Kidney glomerular epithelial cell (primary cell): ENCODE data around the gene SLC5A9.
"Not testable (repeated sequence)": the region's sequence is repeated elsewhere in the genome, so short reads cannot be mapped to it uniquely, and the experiment has no call there.

Experiments used
- DNase-seq: peaks from one replicate; lab custom pipeline; 2025; lab: John Stamatoyannopoulos, UW

The SLC5A9 gene

DNA sequence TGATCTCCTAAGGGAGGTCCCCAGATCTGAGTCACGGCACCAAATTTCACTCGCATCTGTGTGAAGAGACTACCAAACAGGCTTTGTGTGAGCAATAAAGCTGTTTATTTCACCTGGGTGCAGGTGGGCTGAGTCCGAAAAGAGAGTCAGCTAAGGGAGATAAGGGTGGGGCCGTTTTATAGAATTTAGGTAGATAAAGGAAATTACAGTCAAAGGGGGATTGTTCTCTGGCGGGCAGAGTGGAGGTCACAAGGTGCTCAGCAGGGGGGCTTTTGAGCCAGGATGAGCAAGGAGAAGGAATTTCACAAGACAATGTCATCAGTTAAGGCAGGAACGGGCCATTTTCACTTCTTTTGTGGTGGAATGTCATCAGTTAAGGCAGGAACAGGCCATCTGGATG is 8.2 kb upstream of the SLC5A9 start:
- not testable (repeated sequence) for DNase-seq

DNA sequence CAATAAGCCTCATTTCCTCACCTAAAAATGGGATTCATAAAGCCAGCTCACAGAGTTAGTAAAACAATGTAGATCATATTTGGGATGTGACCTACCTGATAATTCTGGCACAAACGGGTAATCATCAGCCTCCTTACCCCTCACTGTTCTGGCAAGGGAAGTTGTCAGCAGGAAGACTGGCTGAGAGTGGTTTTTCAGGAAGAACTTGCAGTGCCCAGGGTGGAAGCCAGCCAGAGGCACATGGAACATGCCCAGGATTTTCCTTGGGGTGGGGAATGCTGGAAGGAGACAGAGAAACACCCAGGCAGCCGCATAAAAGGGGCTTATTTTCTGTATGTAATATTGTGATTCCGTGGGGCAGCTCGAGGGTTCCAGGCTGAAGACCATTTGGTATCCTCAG is 7.7 kb upstream of the SLC5A9 start:
- no peak for DNase-seq

DNA sequence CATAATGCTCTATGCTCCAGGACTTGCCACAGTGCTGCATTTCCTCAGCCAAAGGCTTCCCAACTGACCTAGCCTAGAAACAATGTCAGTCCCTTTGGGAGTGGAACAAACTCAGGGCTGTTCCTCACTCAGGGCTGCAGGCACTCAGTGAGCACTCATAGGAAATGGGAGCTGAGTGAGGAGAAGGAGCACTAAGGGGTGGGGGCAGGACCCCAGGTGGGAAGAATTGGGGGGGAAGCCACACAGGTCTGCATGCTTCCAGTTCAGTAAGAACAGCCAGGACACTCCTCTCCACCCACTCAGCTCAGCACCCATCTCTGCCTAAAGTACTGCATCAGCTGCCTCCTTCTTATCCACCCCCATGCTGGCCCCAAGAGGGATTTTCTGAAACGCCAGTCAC is 7.3 kb upstream of the SLC5A9 start:
- DNase-seq, result no peak

DNA sequence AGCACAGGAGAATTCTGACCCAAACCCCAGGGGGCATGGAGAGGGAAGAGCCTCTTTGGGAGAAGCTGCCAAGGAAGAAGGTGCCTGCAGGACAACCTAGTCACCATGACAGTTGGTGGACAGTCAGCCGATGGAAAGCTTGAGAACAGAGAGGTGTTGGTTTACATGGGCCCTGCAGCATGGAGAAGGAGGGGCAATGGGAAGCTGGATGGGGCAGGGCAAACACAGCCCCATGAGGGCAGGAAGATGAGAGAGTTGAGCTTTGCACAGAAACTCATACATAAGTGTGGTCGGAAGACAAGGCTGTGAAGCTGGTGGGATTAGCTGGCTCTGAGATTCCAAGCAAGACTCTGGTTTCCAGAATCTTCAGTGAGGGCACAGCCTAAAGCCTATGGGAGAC is 6.6 kb upstream of the SLC5A9 start:
- no peak for DNase-seq

DNA sequence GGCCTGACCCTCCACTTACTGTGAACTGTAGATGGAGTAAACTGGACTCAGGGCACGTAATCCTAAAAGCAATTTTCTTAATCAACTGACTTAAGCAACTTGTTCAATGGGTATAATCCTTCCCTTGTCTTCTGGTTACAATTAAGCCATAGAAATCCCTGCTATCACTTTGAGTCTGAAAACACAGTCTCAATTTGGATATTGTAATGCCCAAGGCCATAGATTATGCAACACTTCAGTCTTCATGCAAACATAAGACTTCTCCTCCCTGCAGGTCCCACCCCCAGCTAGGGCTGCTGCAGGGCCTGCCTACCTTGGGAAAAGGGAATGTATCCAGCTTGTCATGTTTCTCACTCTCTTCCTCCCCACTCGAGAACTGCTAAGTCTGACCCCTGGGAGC is 6.2 kb upstream of the SLC5A9 start:
- no peak for DNase-seq

DNA sequence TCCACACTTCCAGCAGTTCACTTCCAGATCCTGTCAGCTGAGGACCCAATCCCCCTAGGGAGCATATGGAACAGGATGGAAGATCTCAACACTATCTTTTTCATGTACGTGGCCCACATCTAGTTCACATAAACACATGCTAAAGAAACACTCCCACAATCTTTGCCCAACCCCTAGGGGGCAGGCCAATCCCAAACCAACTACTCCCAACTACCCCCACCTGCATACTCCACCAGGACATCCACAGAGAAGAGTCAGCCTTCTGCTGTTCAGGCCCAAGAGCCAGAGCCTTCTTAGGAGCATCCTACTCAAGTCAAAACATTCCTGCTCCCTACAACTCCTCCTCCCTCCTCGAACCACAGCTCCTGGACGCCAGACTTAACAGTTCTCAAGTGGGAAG is 5.6 kb upstream of the SLC5A9 start:
- no peak for DNase-seq

DNA sequence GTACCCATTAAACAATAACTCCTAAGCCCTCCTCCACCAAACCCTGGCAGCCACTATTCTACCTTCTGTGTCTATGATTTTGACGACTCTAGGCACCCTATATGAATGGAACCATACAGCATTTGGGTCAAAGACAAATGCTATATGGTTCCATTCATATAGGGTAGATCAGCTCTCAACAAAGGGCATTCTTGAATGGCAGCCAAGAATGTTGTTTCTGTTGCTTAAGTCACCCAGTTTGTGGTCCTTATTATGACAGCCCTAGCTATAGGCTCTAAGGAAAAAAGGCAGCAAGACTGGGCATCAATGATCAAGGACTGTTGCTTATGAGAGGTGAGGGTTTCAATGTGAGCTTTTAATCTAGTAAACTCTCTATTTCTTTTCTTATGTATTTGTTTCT is 4.7 kb upstream of the SLC5A9 start:
- DNase-seq, result no peak

DNA sequence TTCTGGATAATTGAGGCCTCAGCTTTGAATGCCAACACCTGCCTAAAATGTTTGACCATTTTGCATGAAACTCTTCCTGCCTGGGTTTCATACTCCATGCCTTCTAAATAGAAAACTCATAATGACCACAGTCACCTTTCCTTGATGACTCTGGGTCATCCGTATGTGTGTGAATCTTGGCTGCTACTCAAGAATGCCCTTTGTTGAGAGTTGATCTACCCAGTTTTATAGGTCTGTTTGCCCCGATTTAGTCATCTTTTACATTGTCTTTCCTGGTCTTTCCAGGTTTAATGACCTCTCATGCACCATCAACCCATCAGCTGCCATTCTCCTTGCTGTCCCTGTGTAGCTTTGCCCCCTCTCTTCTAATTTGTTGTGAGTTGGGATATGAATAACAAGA is 2.7 kb upstream of the SLC5A9 start:
- no peak for DNase-seq

DNA sequence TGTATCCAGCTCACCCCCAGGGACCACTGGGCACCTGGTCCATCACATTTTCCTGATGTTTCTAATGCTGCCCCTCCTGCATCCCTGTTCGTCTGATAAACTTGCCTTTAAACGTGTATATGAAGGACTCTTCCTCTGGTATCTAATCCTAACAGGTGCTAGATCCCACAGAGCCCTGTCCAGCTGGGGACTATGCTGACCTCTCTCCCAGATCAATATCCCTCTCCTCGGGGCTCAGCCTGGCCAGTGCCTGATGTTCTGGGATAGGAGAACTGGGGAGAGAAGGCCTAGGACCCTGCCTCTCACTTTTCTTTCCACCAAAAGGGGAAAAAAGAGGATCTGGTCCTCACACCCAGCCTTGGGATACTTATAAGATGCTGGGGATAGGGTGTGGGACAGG is 1.4 kb upstream of the SLC5A9 start:
- no peak for DNase-seq

DNA sequence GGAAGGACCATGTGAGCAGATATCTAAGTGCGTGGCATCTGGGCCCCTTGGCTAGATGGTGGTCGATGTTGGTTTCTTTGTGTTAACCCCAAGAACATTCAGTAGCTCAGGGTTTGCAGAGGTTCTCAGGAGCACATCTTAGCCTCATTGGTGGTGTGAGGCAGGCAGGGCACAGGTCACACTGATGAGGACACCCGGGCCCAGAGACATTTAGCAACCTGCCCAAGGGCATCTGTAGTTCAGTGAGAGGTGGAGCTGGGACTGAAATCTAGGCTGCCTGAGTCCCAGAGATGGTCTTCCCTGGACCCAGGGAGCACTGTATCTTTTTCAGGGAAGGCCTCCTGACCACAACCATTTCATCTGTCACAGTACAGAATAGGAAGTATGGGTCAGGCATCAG is 859 bp upstream of the SLC5A9 start:
- DNase-seq, result no peak

DNA sequence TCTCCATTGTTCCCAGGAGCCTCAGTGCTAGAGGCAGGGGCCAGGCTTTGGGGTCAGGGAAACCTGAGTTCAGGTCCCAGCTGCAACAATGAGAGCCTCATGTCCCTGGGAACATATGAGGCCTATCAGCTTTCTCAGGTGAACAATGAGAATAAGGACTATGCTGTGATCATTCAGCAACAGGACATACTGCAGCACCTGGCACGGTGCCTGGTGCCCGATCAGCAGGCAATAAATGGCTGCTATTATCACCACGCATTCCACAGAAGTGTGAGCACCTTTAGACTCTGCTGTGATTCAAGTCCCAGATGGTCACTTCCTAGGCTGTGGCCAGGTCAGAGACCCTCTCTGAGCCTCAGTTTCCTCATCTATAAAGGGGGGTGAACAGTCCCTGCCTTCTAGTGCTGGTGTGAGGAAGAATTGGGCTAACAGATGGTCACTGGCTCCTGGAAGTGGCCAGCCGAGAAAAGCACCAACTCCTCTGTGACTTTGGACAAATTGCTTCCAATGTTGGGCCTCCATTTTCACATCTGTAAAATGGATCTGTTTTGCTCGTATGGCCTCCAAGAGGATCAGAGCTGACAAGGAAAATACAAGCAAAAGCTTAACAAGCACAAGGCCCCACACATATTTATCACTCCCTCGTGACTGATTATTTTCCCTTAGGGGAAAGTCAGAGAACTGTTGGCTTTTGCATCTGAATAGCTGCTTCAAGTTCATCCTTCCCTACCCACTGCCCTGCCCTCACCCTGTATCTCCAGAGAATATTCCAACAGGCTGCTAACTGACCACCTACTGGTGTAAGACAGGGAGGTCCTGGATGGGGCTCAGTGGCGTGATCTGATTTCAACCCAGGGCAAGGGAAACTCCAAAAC is 1.1 kb downstream of the SLC5A9 start:
- DNase-seq, result no peak

DNA sequence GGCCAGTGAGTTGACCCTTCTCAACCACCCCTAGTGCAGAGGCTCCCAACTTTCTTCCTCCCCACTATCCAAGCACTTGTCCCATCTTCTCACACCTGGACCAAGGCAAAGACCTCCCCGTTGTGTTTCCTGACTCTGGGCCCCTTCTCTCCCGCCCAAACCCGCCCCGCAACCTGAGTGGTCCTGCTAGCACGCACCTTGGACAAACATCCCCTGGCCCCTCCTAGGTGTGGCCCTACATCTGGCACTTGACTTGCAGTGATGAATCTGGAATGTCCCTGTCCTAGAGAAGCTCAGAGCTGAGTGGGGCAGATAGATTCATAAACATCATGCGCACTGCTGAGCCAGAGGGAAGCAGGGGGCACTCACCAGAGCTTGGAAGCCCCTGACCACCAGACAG is 2.3 kb downstream of the SLC5A9 start:
- DNase-seq, result no peak

DNA sequence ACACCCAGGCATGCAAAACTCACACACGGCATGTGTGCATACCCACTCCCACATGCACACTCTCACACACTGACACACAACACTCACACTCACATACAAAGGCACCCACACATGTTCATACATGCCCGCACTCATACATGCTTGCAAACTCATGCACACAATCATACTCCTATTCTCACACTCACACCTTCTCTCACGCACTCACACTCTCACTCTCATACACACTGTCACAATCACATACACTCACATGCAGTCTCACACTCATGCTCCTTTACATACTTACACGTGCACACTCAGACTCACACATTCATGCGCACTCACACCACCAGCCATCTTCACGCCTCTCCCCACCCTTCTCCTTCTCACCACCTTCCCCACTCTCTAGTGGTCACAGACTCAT is 3.1 kb downstream of the SLC5A9 start:
- no peak for DNase-seq

DNA sequence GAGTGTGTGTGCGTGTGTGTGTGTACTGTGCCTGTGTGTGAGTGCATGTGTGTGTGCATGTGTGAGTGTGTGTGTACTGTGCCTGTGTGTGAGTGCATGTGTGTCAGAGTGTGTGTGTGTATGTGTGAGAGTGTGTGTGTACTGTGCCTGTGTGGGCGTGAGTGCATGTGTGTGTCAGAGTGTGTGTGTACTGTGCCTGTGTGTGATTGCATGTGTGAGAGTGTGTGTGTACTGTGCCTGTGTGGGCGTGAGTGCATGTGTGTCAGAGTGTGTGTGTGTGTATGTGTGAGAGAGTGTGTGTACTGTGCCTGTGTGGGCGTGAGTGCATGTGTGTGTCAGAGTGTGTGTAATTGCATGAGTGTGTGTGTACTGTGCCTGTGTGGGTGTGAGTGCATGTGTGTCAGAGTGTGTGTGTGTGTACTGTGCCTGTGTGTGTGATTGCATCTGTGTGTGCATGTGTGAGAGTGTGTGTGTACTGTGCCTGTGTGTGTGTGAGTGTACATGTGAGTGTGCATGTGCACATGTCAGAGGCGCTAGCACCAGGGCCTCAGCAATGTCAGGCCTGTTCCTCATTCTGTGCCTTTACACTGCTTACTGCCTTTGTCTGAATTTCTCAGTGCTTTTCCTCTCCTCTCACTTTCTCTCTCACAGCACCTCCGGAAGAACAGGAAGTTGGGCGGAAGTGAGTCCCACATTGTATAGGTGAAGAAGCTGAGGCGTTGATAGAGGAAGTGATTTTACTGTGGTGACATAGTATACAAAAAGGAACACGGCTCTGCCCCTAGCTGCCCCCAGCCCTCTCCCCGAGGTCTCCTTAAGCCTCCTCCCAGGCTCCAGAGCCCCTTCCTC is 4.9 kb downstream of the SLC5A9 start:
- DNase-seq, result no peak

DNA sequence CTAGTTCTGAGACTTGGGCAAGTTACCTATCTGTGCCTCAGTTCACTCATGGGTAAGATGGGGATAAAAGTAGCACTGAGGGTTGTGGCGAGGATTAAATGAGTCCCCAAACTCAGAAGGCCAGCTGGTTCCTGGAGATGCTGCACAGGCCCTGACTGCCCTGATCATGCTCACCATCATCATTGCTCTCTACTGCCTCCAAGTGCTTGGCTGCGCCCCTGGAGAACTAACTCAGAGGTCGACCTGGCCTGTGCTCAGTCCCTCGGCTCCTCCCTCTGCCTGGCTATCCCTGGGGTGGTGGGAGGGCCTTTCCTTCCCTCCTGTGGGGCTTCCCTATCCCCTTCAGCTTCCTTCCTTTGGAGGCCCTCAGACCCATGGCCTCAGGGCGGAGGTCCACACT is 5.6 kb downstream of the SLC5A9 start:
- no peak for DNase-seq

DNA sequence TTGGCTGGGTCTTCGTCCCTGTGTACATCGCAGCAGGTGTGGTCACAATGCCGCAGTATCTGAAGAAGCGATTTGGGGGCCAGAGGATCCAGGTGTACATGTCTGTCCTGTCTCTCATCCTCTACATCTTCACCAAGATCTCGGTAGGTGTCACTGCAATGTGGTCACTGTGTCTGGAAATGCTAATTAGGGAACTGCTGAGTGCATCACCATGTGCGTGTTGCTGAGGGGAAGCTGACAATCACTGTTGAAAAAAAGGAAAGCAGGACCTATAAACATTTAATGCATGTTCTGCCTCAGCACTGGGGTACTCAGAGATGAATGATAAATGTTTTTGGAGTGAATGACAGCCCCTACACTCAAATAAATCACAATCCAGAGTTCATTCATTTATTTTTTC is 6.8 kb downstream of the SLC5A9 start:
- no peak for DNase-seq

DNA sequence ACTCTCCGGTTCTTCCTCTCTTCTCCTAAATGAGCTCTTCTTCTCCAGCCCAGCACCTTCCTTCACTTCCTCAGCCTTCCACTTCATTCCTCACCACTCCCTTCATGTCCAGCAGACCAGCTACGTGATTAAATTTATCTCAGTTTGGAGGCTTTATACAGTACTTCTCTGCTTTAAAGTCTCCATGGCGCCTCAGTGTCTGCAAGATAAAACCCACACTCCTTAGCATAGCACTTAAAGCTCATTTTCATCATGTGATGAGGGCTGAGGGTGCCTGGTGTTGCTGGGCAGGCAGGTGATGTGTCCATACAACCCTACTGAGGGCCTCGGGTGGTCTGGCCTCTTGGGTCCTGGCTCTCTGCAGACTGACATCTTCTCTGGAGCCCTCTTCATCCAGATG is 7.7 kb downstream of the SLC5A9 start:
- DNase-seq, result no peak

DNA sequence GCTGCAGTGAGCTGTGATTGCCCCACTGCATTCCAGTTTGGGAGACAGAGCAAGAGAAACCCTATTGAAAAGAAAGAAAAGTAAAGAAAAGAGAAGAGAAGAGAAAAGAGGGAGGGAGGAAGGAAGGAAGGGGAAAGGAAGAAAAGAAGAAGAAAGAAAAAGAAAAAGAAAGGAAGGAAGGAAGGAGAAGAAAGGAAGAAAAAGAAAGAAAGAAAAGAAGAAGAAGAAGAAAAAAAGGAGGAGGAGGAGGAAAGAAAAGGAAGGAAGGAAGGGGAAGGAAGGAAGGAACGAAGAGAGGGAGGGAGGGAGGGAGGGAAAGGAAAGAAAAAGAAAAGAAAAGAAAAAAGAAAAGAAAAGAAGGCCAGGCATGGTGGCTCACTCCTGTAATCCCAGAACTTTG is 10.2 kb downstream of the SLC5A9 start:
- no peak for DNase-seq

DNA sequence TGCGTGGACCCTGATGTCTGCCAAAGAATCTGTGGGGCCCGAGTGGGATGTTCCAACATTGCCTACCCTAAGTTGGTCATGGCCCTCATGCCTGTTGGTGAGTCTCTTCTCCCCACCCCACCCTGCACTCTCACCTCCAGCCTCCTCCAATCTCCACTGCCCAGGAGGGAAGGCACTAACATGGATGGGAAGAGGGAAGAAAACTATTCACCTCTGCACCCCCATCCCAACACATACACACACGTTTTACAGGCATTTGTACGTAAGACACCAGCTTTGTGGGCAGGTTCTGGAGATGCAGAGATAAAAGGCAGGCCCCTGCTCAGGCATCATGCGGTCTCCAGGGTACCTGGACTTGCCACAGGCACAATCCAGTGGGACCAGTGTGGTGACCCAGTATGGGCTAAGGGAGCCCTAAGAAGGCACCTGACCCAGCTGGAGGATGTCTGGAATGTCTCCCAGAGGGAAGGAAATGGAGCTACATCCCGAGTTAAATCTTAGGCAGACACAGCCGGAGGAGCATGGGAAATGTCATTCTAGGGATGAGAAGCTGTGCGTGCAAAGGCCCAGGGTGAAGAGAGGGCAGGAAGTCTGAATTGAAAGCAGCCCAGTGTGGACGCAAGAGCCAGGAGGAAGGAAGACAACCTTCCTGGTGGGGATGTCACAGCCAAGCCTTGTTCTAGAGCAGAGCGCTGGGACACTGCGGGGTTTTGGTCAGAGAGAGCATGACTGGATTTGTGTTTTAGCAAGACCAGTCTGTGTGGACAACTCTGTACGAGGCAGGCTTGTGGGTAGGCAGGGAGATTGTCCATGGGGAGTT is 11.4 kb downstream of the SLC5A9 start:
- no peak for DNase-seq

DNA sequence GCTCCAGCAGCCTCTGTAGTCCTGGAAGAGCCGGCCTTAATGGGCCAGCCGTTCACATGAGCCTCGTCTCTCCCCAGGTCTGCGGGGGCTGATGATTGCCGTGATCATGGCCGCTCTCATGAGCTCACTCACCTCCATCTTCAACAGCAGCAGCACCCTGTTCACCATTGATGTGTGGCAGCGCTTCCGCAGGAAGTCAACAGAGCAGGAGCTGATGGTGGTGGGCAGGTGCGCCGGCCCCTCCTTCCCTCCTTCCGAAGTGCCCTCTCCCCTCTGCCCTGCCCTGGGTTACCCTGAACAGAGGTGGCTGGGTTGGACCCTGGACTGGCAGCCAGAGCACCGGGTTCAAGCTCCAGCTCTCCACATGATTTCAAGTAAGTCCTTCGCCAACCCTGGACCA is 13.1 kb downstream of the SLC5A9 start:
- no peak for DNase-seq

DNA sequence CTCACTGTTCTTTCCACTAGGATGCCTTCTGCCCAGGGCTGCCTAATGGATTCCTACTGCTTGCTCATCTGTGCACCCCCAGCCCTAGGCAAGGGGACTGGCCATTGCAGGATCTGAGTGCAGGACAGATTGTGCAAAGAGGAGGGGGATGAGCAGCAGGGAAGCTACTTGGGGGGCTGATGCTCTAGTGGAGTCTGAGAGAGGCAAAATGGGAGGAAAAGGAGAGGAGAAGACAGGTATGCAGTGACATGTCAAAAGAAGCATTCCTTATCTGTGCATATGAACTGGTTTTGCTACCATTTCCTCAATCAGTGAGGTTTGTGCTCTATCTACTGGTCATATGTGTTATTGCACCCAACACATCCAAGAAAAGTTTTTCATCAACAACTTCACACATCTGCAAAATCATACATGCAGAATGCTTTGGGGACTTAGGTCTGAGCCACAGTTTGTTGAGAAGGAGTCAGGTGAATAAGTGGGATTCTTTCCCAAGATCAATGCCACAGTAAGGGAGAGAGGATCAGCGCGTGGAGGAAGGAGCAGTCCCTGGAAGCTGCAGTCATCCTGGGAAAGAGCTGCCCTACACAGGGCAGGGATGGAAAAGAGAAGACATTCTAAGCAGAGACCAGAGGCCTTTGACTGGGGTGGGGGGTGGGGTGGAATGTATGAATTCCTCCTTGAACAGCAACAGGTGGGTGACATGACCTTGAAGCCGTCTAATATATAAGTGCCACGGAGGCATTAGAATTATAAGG is 14.4 kb downstream of the SLC5A9 start:
- DNase-seq, result peak; percentile 46
